GM10847 (cell line): ENCODE measurements around the gene FYCO1.

Experiments
- POLR2A ChIP-seq: IDR thresholded peaks from 2 replicates; pipeline ENCODE4 v1.6.1; 2011; ENCODE audit not compliant: insufficient read length; ENCODE audit errors: extremely low read depth

FYCO1 gene

GRCh38 chr3:45991341-45991740 lies 4.3 kb downstream of the FYCO1 start:
- no peak for TF ChIP-seq POLR2A

- TF ChIP-seq POLR2A, result no peak
Observed at GRCh38 chr3:45990181-45990580, 5.4 kb downstream of the FYCO1 start.

GRCh38 chr3:45988804-45989203 lies 6.8 kb downstream of the FYCO1 start:
- TF ChIP-seq POLR2A, result no peak

GRCh38 chr3:45988362-45988761 lies 7.3 kb downstream of the FYCO1 start:
- no peak for TF ChIP-seq POLR2A

GRCh38 chr3:45987368-45988291 lies 8.0 kb downstream of the FYCO1 start:
- TF ChIP-seq POLR2A, result no peak

- no peak for TF ChIP-seq POLR2A
Observed at GRCh38 chr3:45986303-45986982, 9.2 kb downstream of the FYCO1 start.

- no peak for TF ChIP-seq POLR2A
Observed at GRCh38 chr3:45985532-45986302, 9.9 kb downstream of the FYCO1 start.

- TF ChIP-seq POLR2A, result no peak
Observed at GRCh38 chr3:45984331-45985312, 11.0 kb downstream of the FYCO1 start.

GRCh38 chr3:45983770-45984169 lies 11.9 kb downstream of the FYCO1 start:
- no peak for TF ChIP-seq POLR2A

GRCh38 chr3:45981346-45982074 lies 14.1 kb downstream of the FYCO1 start:
- no peak for TF ChIP-seq POLR2A

- no peak for TF ChIP-seq POLR2A
Observed at GRCh38 chr3:45980819-45981218, 14.8 kb downstream of the FYCO1 start.

GRCh38 chr3:45980229-45980813 lies 15.3 kb downstream of the FYCO1 start:
- no peak for TF ChIP-seq POLR2A

- no peak for TF ChIP-seq POLR2A
Observed at GRCh38 chr3:45979378-45979777, 16.2 kb downstream of the FYCO1 start.

GRCh38 chr3:45978006-45978761 lies 17.4 kb downstream of the FYCO1 start:
- TF ChIP-seq POLR2A, result no peak
